ENCODE results near the gene ITPR2.
"Not testable (repeated sequence)": the region's sequence is repeated elsewhere in the genome, so short reads cannot be mapped to it uniquely, and the experiment has no call there.

Gene ITPR2

GRCh38 chr12:26524862-26525465 is 308.0 kb downstream of the ITPR2 start:
- peak; percentile 24 for DNase-seq (ENCODE audit: low read depth, low spot score)

- no peak for DNase-seq (ENCODE audit: low read depth, low spot score)
Observed at GRCh38 chr12:26523708-26524150, 309.3 kb downstream of the ITPR2 start.

GRCh38 chr12:26520869-26521268 is 312.1 kb downstream of the ITPR2 start:
- no peak for DNase-seq (ENCODE audit: low read depth, low spot score)

GRCh38 chr12:26520109-26520508 is 312.9 kb downstream of the ITPR2 start:
- no peak for DNase-seq (ENCODE audit: low read depth, low spot score)

GRCh38 chr12:26519462-26519861 is 313.5 kb downstream of the ITPR2 start:
- no peak for DNase-seq (ENCODE audit: low read depth, low spot score)

DNA sequence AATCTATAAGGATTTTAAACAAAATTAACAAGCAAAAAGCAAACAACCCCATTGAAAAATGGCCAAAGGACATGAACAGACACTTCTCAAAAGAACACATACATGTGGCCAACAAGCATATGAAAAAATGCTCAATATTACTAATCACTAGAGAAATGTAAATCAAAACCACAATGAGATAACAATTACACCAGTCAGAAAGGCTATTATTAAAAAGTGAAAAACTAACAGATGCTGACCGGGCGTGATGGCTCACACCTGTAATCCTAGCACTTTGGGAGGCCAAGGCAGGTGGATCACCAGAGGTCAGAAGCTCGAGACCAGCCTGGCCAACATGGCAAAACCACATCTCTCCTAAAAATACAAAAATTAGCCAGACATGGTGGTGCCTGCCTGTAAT is 315.7 kb downstream of the ITPR2 start:
- DNase-seq (ENCODE audit: low read depth, low spot score): not testable (repeated sequence)

DNA sequence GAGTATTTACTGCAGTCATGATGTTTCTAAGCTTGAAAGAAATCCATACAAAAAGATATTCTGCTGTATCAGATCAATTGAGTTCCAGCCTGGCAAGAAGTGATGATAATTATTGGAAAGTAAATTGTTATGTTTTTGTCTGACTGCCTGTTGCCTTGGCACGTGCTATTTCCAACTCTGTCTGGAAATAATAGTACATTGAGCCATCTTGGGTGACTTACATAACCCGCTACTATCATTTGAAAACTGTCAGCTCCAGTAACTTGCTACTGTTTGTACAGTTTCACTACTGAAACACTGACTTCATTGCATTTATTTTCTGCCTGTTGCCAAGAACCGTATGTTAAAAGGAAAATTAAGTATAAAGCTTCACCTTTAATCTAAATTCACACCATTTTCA is 318.6 kb downstream of the ITPR2 start:
- no peak for DNase-seq (ENCODE audit: low read depth, low spot score)

DNA sequence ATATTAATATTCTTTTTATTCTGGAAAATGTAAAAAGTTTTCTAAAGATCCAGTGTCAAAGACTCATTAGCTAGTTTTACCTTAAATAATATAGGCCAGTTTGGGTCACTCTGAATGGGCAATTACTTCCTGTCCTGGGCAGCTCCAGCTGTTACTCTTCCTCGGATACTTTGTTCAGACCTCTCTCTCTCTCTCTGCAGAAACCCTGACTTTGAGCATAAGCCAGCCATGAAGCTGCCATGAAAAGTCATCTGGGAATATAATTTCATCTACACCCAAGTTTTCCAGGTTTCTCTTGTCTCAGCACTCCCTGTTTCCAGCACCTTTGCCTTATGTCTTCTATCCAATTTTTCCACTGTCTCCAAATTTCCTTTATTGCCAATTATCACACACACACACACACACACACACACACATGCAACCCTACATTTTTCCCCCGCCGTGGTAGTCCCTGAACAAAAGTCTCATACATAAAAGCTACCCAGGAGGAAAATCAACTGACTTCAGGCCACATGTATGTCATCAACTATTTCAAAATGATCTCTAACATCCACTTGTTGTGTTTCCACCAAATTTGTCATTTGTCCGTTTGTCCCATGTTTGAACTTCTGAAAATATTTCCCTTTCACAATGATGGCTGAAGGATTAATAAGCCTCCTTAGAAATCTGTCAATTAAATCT is 319.5 kb downstream of the ITPR2 start:
- DNase-seq (ENCODE audit: low read depth, low spot score): no peak

GRCh38 chr12:26512213-26512612 is 320.8 kb downstream of the ITPR2 start:
- no peak for DNase-seq (ENCODE audit: low read depth, low spot score)

DNA sequence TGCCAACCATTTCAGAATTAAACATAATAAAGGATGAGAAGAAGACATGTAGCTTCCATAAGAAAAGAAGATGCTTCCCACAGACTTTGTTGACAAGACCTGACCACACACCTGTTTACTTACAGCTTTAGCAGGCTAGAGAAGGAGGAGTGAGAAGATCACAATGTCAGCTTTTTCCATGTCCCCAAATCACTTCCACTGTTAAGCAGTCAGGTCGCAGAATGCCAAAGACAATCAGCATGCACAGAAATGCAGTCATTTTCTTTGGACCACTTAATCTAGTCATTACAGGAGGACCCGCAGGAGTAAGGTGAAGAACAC is 322.7 kb downstream of the ITPR2 start:
- no peak for DNase-seq (ENCODE audit: low read depth, low spot score)

- DNase-seq (ENCODE audit: low read depth, low spot score): no peak
Observed at GRCh38 chr12:26507613-26508012, 325.4 kb downstream of the ITPR2 start.

GRCh38 chr12:26499979-26500640 is 332.9 kb downstream of the ITPR2 start:
- DNase-seq (ENCODE audit: low read depth, low spot score): no peak

GRCh38 chr12:26496170-26496569 is 336.8 kb downstream of the ITPR2 start:
- DNase-seq (ENCODE audit: low read depth, low spot score): no peak

- DNase-seq (ENCODE audit: low read depth, low spot score): no peak
Observed at GRCh38 chr12:26493656-26494055, 339.3 kb downstream of the ITPR2 start.

DNA sequence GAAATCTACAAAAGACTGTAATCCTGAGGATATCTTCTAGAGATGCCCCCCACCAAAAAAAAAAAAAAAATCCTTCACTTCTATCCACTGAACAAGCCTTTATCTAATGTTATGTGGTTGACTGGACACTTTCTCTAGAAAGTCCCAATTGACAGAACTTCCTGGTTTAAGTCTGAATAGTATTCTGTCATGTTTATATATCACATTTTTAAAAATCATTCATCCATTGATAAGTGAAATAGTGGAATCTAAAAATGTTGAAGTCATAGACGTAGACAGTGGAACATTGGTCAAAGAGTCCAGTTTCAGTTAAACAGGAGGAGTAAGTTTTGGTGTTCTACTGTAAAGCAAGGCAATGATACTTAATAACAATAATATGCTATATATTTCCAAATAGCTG is 340.6 kb downstream of the ITPR2 start:
- no peak for DNase-seq (ENCODE audit: low read depth, low spot score)

DNA sequence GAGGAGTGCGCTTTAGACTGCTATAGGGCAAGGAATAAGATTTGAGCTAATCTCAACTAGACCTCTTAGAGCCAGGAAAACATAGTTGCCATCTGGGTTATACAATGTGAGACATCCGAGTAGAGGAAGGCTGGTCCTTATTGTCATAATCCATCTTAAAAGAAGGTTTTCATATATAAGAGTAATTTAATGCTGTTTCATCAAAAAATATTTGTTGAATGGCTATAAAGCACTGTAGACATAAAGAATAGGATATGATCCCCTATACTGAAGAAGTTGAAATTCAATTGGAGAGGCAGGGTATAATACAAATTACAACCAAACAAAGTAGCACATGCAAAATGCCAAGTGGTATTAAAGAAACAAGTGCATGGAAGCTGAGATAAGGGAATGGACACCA is 343.1 kb downstream of the ITPR2 start:
- DNase-seq (ENCODE audit: low read depth, low spot score): no peak

- DNase-seq (ENCODE audit: low read depth, low spot score): no peak
Observed at GRCh38 chr12:26488351-26488750, 344.6 kb downstream of the ITPR2 start.

DNA sequence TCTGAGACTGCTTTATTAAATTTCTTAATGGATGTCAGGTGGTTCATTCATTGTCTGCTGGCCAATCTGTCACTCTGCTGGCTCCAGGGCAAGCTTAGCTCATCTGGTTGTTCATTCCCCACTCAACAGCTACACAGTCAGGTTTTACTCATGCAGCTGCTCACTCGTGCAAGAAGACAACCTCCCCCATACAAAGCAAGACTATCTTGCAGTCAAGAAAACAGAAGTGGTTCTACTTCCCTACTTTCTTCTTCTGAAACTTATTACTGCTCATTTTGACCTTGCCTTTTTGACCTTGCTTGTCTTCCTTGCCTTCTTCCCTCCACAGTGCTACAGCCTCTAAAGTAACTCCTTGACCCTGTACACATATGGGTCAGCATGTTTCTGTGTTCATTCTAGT is 359.7 kb downstream of the ITPR2 start:
- DNase-seq (ENCODE audit: low read depth, low spot score): no peak

- no peak for DNase-seq (ENCODE audit: low read depth, low spot score)
Observed at GRCh38 chr12:26471560-26471959, 361.4 kb downstream of the ITPR2 start.

GRCh38 chr12:26469421-26470180 is 363.4 kb downstream of the ITPR2 start:
- DNase-seq (ENCODE audit: low read depth, low spot score): no peak

GRCh38 chr12:26467351-26467750 is 365.6 kb downstream of the ITPR2 start:
- no peak for DNase-seq (ENCODE audit: low read depth, low spot score)

- DNase-seq (ENCODE audit: low read depth, low spot score): no peak
Observed at GRCh38 chr12:26466726-26467125, 366.3 kb downstream of the ITPR2 start.

Data from ELF-1 (cell line).